GM19324 (cell line): ENCODE results near the gene SPAG16.

Experiments
- ATAC-seq: cut with Tn5 transposase; IDR thresholded peaks from one replicate; pipeline ENCODE4 v1.9.1; 2021; ENCODE audit warnings: mild to moderate bottlenecking, moderate library complexity; ENCODE audit not compliant: unreplicated experiment, low FRiP score

SPAG16 gene

GRCh38 chr2:214217136-214217535 lies 932.9 kb downstream of the SPAG16 start:
- ATAC-seq = no peak

GRCh38 chr2:214217599-214217998 lies 933.3 kb downstream of the SPAG16 start:
- ATAC-seq = no peak

GRCh38 chr2:214220251-214220650 lies 936.0 kb downstream of the SPAG16 start:
- ATAC-seq = no peak

- no peak for ATAC-seq
Observed at GRCh38 chr2:214226061-214226460, 941.8 kb downstream of the SPAG16 start.

- no peak for ATAC-seq
Observed at GRCh38 chr2:214232271-214232670, 948.0 kb downstream of the SPAG16 start.

GRCh38 chr2:214233164-214233563 lies 948.9 kb downstream of the SPAG16 start:
- no peak for ATAC-seq

GRCh38 chr2:214242797-214243196 lies 958.5 kb downstream of the SPAG16 start:
- no peak for ATAC-seq

GRCh38 chr2:214244847-214245246 lies 960.6 kb downstream of the SPAG16 start:
- ATAC-seq = no peak

- ATAC-seq = no peak
Observed at GRCh38 chr2:214246417-214246816, 962.2 kb downstream of the SPAG16 start.

- no peak for ATAC-seq
Observed at GRCh38 chr2:214247531-214247930, 963.3 kb downstream of the SPAG16 start.

- ATAC-seq = no peak
Observed at GRCh38 chr2:214255046-214255445, 970.8 kb downstream of the SPAG16 start.

GRCh38 chr2:214261683-214262082 lies 977.4 kb downstream of the SPAG16 start:
- no peak for ATAC-seq

- no peak for ATAC-seq
Observed at GRCh38 chr2:214264171-214264570, 979.9 kb downstream of the SPAG16 start.

- no peak for ATAC-seq
Observed at GRCh38 chr2:214265991-214266489, 981.8 kb downstream of the SPAG16 start.

- no peak for ATAC-seq
Observed at GRCh38 chr2:214277880-214278279, 993.6 kb downstream of the SPAG16 start.

GRCh38 chr2:214286011-214286410 lies 1001.7 kb downstream of the SPAG16 start:
- no peak for ATAC-seq

- no peak for ATAC-seq
Observed at GRCh38 chr2:214293593-214293992, 1009.3 kb downstream of the SPAG16 start.

GRCh38 chr2:214294426-214294825 lies 1010.2 kb downstream of the SPAG16 start:
- no peak for ATAC-seq

GRCh38 chr2:214297423-214297822 lies 1013.2 kb downstream of the SPAG16 start:
- no peak for ATAC-seq

- ATAC-seq = no peak
Observed at GRCh38 chr2:214310319-214310718, 1026.1 kb downstream of the SPAG16 start.

- ATAC-seq = no peak
Observed at GRCh38 chr2:214311031-214311533, 1026.8 kb downstream of the SPAG16 start.

- ATAC-seq = no peak
Observed at GRCh38 chr2:214311931-214312749, 1027.9 kb downstream of the SPAG16 start.
